ENCODE measurements around the gene MYCN.

DNA sequence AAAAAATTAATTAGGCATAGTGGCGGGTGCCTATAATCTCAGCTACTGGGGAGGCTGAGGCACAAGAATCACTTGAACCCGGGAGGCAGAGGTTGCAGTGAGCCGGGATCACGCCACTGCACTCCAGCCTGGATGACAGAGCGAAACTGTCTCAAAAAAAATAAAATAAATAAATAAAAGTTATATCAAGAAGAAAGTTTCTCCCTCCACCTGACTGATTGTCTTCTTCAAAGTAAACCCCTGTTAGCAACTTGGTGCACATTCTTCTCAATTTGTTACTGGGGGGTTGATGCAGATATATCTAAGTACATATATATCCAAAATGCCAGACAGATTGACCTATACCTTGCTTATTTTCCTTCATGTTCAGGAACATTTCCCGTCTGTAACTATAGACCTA lies 5.2 kb upstream of the MYCN start:
- TF ChIP-seq, protein P1, sequence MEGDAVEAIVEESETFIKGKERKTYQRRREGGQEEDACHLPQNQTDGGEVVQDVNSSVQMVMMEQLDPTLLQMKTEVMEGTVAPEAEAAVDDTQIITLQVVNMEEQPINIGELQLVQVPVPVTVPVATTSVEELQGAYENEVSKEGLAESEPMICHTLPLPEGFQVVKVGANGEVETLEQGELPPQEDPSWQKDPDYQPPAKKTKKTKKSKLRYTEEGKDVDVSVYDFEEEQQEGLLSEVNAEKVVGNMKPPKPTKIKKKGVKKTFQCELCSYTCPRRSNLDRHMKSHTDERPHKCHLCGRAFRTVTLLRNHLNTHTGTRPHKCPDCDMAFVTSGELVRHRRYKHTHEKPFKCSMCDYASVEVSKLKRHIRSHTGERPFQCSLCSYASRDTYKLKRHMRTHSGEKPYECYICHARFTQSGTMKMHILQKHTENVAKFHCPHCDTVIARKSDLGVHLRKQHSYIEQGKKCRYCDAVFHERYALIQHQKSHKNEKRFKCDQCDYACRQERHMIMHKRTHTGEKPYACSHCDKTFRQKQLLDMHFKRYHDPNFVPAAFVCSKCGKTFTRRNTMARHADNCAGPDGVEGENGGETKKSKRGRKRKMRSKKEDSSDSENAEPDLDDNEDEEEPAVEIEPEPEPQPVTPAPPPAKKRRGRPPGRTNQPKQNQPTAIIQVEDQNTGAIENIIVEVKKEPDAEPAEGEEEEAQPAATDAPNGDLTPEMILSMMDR (IDR thresholded peaks at IDR 0.05): no peak
- no peak for TF ChIP-seq POLR2A (IDR thresholded peaks at IDR 0.05)
